GM19025 (cell line): ENCODE measurements around the gene TTC21A.
A peak's percentile ranks its signal among the peaks of the same experiment; 100 is the strongest.

Experiments
- ATAC-seq: cut with Tn5 transposase; IDR thresholded peaks from one replicate; pipeline ENCODE4 v1.9.1; 2021; ENCODE audit warnings: mild to moderate bottlenecking, low read depth, moderate library complexity; ENCODE audit not compliant: unreplicated experiment

TTC21A gene

GRCh38 chr3:39173318-39174125 is 66.0 kb downstream of the TTC21A start:
- no peak for ATAC-seq

GRCh38 chr3:39176025-39176714 is 68.7 kb downstream of the TTC21A start:
- no peak for ATAC-seq

- no peak for ATAC-seq
These were observed 70.3 kb downstream of the TTC21A start for GRCh38 chr3:39177708-39178332.

GRCh38 chr3:39178553-39178952 is 71.1 kb downstream of the TTC21A start:
- ATAC-seq: no peak

GRCh38 chr3:39180183-39180545 is 72.7 kb downstream of the TTC21A start:
- ATAC-seq: no peak

GRCh38 chr3:39180546-39181346 is 73.3 kb downstream of the TTC21A start:
- peak; percentile 96 for ATAC-seq

- ATAC-seq: no peak
These were observed 74.2 kb downstream of the TTC21A start for GRCh38 chr3:39181408-39182335.

GRCh38 chr3:39183211-39184080 is 76.0 kb downstream of the TTC21A start:
- ATAC-seq: no peak

- no peak for ATAC-seq
These were observed 76.8 kb downstream of the TTC21A start for GRCh38 chr3:39184081-39184967.

- ATAC-seq: no peak
These were observed 77.4 kb downstream of the TTC21A start for GRCh38 chr3:39184968-39185285.

- no peak for ATAC-seq
These were observed 78.0 kb downstream of the TTC21A start for GRCh38 chr3:39185326-39185958.

GRCh38 chr3:39185959-39186691 is 78.6 kb downstream of the TTC21A start:
- no peak for ATAC-seq

GRCh38 chr3:39186692-39187151 is 79.2 kb downstream of the TTC21A start:
- no peak for ATAC-seq

- ATAC-seq: no peak
These were observed 80.1 kb downstream of the TTC21A start for GRCh38 chr3:39187372-39188155.
